Thoracic aorta (tissue), 2 donors: ENCODE measurements around the gene FBXL5. TPM values are rescaled to one million over a fixed set of nuclear protein-coding genes. Genes with fewer than 3 reads are reported as not detected.
"Not testable (repeated sequence)": the region's sequence is repeated elsewhere in the genome, so short reads cannot be mapped to it uniquely, and the experiment has no call there.

Experiments used
- ATAC-seq: fragments of 150-250 bp; one replicate; pipeline ENCODE4 v1.8.0; 2017; ENCODE audit warnings: low read depth; ENCODE audit not compliant: insufficient number of reproducible peaks, low FRiP score
- DNase-seq: peaks from one replicate; pipeline ENCODE4 v3.0.0-alpha.2; 2020; ENCODE audit warnings: low spot score
- H3K27ac ChIP-seq, 2 donors: fragments of 200-600 bp; sonication (generic); 1 replicate in 1 of 2; 2 replicates in 1 of 2; pipeline ENCODE4 v1.5.1; 2016; ENCODE audit warnings: mild to moderate bottlenecking in 2 of 2, moderate library complexity in 2 of 2
- H3K27me3 ChIP-seq: fragments of 200-600 bp; sonication (generic); replicated peaks from 2 replicates; pipeline ENCODE4 v1.6.0; 2016; ENCODE audit warnings: mild to moderate bottlenecking; ENCODE audit not compliant: insufficient read depth
- H3K36me3 ChIP-seq: fragments of 200-600 bp; sonication (generic); one replicate; pipeline ENCODE4 v1.5.1; 2016
- H3K4me1 ChIP-seq, 2 donors: fragments of 200-600 bp; sonication (generic); 1 replicate in 1 of 2; 2 replicates in 1 of 2; pipeline versions ENCODE4 v1.5.1 to v1.6.0; 2016; ENCODE audit warnings: low read depth in 2 of 2, mild to moderate bottlenecking in 1 of 2; ENCODE audit not compliant: control insufficient read depth in 1 of 2
- H3K4me3 ChIP-seq: fragments of 200-600 bp; sonication (generic); 2 replicates; pipeline ENCODE4 v1.5.1; 2016; ENCODE audit warnings: mild to moderate bottlenecking
- H3K9me3 ChIP-seq: fragments of 200-600 bp; sonication (generic); 2 replicates; pipeline ENCODE4 v1.5.1; 2016
- total RNA-seq, 2 donors: library from RNA; depleted of rRNA; stranded (reverse); fragments of >200 nt; gene quantifications; one replicate each; pipeline versions ENCODE4 v1.1.0 to v1.2.3, GENCODE V29; 2016
- TF ChIP-seq, protein P1 (sequence below): fragments of 200-600 bp; sonication (generic); IDR thresholded peaks from one replicate; pipeline ENCODE4 v1.5.1; 2019; ENCODE audit warnings: antibody characterized with exemption

The FBXL5 gene
- total RNA-seq, 2 donors from 2014 or later, result 136 to 147 TPM

- no peak for ATAC-seq
- peaks cover 24% of the 10 kb centered on the region for H3K36me3 ChIP-seq
Measured at GRCh38 chr4:15638418-15638817, 16.7 kb downstream of the FBXL5 start.

GRCh38 chr4:15636818-15637217 lies 18.3 kb downstream of the FBXL5 start:
- no peak overlapping the region for H3K27ac ChIP-seq
- no peaks in the 10 kb centered on the region for H3K27me3 ChIP-seq
- no peaks in the 10 kb centered on the region for H3K9me3 ChIP-seq
- H3K4me1 ChIP-seq, result peaks cover 2% of the 10 kb centered on the region in 2 donors
- DNase-seq, result no peak
- no peak for ATAC-seq
- H3K4me3 ChIP-seq, result no peak overlapping the region
- TF ChIP-seq, protein P1, sequence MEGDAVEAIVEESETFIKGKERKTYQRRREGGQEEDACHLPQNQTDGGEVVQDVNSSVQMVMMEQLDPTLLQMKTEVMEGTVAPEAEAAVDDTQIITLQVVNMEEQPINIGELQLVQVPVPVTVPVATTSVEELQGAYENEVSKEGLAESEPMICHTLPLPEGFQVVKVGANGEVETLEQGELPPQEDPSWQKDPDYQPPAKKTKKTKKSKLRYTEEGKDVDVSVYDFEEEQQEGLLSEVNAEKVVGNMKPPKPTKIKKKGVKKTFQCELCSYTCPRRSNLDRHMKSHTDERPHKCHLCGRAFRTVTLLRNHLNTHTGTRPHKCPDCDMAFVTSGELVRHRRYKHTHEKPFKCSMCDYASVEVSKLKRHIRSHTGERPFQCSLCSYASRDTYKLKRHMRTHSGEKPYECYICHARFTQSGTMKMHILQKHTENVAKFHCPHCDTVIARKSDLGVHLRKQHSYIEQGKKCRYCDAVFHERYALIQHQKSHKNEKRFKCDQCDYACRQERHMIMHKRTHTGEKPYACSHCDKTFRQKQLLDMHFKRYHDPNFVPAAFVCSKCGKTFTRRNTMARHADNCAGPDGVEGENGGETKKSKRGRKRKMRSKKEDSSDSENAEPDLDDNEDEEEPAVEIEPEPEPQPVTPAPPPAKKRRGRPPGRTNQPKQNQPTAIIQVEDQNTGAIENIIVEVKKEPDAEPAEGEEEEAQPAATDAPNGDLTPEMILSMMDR, result no peak
- peaks cover 28% of the 10 kb centered on the region for H3K36me3 ChIP-seq

More at GRCh38 chr4:15638418-15638817, 16.7 kb downstream of the FBXL5 start:
- Histone ChIP-seq H3K27me3 (no peaks in the 10 kb centered on the region), H3K27ac (no peak overlapping the region), H3K9me3 (no peaks in the 10 kb centered on the region), H3K4me3 (no peak overlapping the region), H3K4me1 (peaks cover 17 to 18% of the 10 kb centered on the region in 2 donors)
- DNase-seq, result no peak
- TF ChIP-seq, protein P1, result no peak

DNA sequence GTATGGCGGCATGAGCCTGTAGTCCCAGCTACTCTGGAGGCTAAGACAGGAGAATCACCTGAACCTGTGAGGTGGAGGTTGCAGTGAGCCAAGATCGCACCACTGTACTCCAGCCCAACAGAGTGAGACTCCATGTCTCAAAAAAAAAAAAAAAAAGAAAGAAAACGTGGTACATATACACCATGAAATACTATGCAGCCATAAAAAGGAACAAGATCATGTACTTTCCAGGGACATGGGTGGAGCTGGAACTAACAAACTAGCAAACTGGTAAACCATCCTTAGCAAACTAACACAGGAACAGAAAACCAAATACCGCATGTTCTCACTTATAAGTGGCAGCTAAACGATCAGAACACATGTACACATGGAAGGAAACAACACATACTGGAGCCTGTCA lies 37.8 kb downstream of the FBXL5 start:
- H3K27me3 ChIP-seq, H3K4me1 ChIP-seq, ATAC-seq, H3K27ac ChIP-seq, H3K36me3 ChIP-seq, DNase-seq, H3K4me3 ChIP-seq: not testable (repeated sequence)
- H3K9me3 ChIP-seq, result peaks cover 11% of the 10 kb centered on the region

DNA sequence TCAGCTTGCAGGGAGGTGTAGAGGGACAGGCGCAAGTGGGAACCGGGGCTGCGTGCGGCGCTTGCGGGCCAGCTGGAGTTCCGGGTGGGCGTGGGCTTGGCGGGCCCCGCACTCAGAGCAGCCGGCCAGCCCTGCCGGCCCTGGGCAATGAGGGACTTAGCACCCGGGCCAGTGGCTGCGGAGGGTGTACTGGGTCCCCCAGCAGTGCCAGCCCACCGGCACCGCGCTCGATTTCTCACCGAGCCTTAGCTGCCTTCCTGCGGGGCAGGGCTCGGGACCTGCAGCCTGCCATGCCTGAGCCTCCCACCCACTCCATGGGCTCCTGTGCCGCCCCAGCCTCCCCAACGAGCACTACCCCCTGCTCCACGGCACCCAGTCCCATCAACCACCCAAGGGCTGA lies 40.3 kb downstream of the FBXL5 start:
- H3K4me1 ChIP-seq, ATAC-seq, H3K27ac ChIP-seq, H3K9me3 ChIP-seq, H3K4me3 ChIP-seq, H3K27me3 ChIP-seq, DNase-seq, H3K36me3 ChIP-seq: not testable (repeated sequence)

DNA sequence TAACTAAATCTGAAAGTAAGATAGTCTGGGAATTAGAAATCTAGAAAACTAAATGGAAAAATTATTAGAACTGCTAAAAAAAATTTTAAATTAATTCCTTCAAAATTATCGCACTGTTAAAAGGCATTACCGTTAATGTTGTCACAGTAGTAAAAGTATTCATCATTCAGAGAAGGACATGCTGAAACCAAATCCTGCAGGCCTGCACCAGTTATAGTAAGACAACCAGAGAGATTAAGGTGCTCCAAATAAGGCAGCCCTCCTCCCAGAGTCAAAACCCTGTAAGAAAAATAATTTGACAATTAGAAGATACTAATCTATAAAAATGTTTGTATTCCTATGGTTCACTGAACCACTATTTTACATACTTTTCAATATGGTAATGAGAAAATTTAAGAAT lies 43.0 kb downstream of the FBXL5 start:
- no peaks in the 10 kb centered on the region for H3K27me3 ChIP-seq
- TF ChIP-seq, protein P1, result no peak
- peaks cover 0 to 4% of the 10 kb centered on the region in 2 donors for H3K4me1 ChIP-seq
- H3K27ac ChIP-seq, result no peak overlapping the region
- H3K9me3 ChIP-seq, result no peaks in the 10 kb centered on the region
- ATAC-seq (no peak), DNase-seq (no peak)
- no peaks in the 10 kb centered on the region for H3K36me3 ChIP-seq
- no peak overlapping the region for H3K4me3 ChIP-seq

DNA sequence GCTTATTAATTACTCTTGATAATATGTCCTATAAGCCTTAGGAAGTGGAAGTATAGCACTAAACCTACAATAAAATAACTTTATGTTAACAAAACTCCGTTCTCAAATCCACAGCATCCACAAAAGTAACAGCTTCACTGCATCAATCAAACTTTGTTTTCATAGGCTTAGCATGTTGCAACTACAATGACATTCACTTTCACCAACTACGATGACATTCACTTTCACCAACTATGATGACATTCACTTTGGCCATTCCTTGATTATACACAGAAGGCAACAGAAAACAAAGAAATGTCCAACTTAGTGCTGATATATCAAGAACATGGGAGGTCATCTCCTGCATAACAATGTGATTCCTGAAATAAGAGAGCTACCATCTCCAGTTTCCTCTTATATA lies 44.3 kb downstream of the FBXL5 start:
- TF ChIP-seq, protein P1, result no peak
- Histone ChIP-seq H3K27me3 (no peaks in the 10 kb centered on the region), H3K4me1 (peaks cover 0 to 4% of the 10 kb centered on the region in 2 donors), H3K27ac (no peak overlapping the region), H3K36me3 (no peaks in the 10 kb centered on the region), H3K9me3 (no peaks in the 10 kb centered on the region), H3K4me3 (no peak overlapping the region)
- ATAC-seq (no peak), DNase-seq (no peak)
